HepG2 (cell line): Measurements from ENCODE around the gene CIB2. TPM values are rescaled to one million over a fixed set of nuclear protein-coding genes. Genes with fewer than 3 reads are reported as not detected.

Experiments used
- HMG20B ChIP-seq: conservative IDR thresholded peaks from 2 replicates; pipeline ENCODE4 v1.6.1; 2016; ENCODE audit warnings: missing genetic modification reagents, missing compliant biosample characterization
- MTERF4 ChIP-seq: sonication (generic); formaldehyde crosslinking; IDR thresholded peaks from 2 replicates; pipeline ENCODE4 v1.8.0; 2023; ENCODE audit warnings: mild to moderate bottlenecking, missing genetic modification reagents
- PCBP1 ChIP-seq: fragments of 200-400 bp; formaldehyde crosslinking; IDR thresholded peaks from 2 replicates; pipeline ENCODE4 v1.6.1; 2017; ENCODE audit warnings: mild to moderate bottlenecking, low read depth, low read length, borderline replicate concordance
- RARG ChIP-seq: sonication (generic); formaldehyde crosslinking; IDR thresholded peaks from 2 replicates; pipeline ENCODE4 v1.4.0; 2020; ENCODE audit warnings: low read depth, mild to moderate bottlenecking, missing genetic modification reagents
- SOX6 ChIP-seq, 2 experiments: fragments of 450-650 bp in 1 of 2; sonication (generic) in 1 of 2; formaldehyde crosslinking in 1 of 2; IDR thresholded peaks; 2 replicates each; pipeline versions ENCODE4 v1.4.0 to v1.6.1; 2017 to 2020; ENCODE audit warnings: antibody characterized with exemption in 1 of 2, mild to moderate bottlenecking in 1 of 2, missing genetic modification reagents in 1 of 2
- SPEN ChIP-seq: sonication (generic); formaldehyde crosslinking; IDR thresholded peaks from 2 replicates; pipeline ENCODE4 v1.5.1; 2020; ENCODE audit warnings: low read depth, mild to moderate bottlenecking, missing genetic modification reagents
- STAG1 ChIP-seq: sonication (generic); formaldehyde crosslinking; IDR thresholded peaks from 2 replicates; pipeline ENCODE4 v1.4.0; 2020; ENCODE audit warnings: missing genetic modification reagents
- ZNF142 ChIP-seq: sonication (generic); formaldehyde crosslinking; IDR thresholded peaks from 2 replicates; pipeline ENCODE4 v1.4.0; 2020; ENCODE audit warnings: missing genetic modification reagents
- ZNF260 ChIP-seq: sonication (generic); formaldehyde crosslinking; IDR thresholded peaks from 2 replicates; pipeline ENCODE4 v1.4.0; 2020; ENCODE audit warnings: missing genetic modification reagents, low read depth, mild to moderate bottlenecking, borderline replicate concordance
- ZNF670 ChIP-seq: sonication (generic); formaldehyde crosslinking; IDR thresholded peaks from 2 replicates; pipeline ENCODE4 v1.8.0; 2022; ENCODE audit warnings: mild to moderate bottlenecking, missing genetic modification reagents, borderline replicate concordance
- polyA plus RNA-seq, 8 experiments: library from polyadenylated mRNA; depleted of rRNA in 3 of 8; stranded (reverse) in 7 of 8; unstranded in 1 of 8; fragments of >200 nt; fragmentation: Illumina TruSeq in 4 of 8; extraction: Trizol in 4 of 8; gene quantifications; 2 replicates each; pipeline versions ENCODE4 v1.2.1 to v1.2.3, GENCODE V29; 2011 to 2016; ENCODE audit warnings: low read depth in 4 of 8, missing spikeins in 1 of 8, mixed read lengths in 1 of 8; ENCODE audit not compliant: insufficient read depth in 1 of 8
- total RNA-seq, 5 experiments: library from RNA; depleted of rRNA; stranded (reverse); fragments of >200 nt; fragmentation: Illumina TruSeq; extraction: Trizol; gene quantifications; 2 replicates each; pipeline ENCODE4 v1.2.3, GENCODE V29; 2016; ENCODE audit warnings: low read depth in 1 of 5
- TF ChIP-seq, protein P1 (sequence below): IDR thresholded peaks from 2 replicates; pipeline ENCODE4 v1.6.1; 2016; ENCODE audit warnings: low read depth, missing genetic modification reagents, missing compliant biosample characterization
- TF ChIP-seq, protein P2 (sequence below): sonication (generic); formaldehyde crosslinking; IDR thresholded peaks from 2 replicates; pipeline ENCODE4 v1.8.1; 2023; ENCODE audit warnings: mild to moderate bottlenecking, moderate library complexity, missing genetic modification reagents

CIB2 gene
- total and polyA plus RNA-seq, 2 of the 13 experiments (the other 11 are each of a cell fraction or from before 2014, with no cell fraction given), result 1.4 to 1.5 TPM

- TF ChIP-seq, protein P1, sequence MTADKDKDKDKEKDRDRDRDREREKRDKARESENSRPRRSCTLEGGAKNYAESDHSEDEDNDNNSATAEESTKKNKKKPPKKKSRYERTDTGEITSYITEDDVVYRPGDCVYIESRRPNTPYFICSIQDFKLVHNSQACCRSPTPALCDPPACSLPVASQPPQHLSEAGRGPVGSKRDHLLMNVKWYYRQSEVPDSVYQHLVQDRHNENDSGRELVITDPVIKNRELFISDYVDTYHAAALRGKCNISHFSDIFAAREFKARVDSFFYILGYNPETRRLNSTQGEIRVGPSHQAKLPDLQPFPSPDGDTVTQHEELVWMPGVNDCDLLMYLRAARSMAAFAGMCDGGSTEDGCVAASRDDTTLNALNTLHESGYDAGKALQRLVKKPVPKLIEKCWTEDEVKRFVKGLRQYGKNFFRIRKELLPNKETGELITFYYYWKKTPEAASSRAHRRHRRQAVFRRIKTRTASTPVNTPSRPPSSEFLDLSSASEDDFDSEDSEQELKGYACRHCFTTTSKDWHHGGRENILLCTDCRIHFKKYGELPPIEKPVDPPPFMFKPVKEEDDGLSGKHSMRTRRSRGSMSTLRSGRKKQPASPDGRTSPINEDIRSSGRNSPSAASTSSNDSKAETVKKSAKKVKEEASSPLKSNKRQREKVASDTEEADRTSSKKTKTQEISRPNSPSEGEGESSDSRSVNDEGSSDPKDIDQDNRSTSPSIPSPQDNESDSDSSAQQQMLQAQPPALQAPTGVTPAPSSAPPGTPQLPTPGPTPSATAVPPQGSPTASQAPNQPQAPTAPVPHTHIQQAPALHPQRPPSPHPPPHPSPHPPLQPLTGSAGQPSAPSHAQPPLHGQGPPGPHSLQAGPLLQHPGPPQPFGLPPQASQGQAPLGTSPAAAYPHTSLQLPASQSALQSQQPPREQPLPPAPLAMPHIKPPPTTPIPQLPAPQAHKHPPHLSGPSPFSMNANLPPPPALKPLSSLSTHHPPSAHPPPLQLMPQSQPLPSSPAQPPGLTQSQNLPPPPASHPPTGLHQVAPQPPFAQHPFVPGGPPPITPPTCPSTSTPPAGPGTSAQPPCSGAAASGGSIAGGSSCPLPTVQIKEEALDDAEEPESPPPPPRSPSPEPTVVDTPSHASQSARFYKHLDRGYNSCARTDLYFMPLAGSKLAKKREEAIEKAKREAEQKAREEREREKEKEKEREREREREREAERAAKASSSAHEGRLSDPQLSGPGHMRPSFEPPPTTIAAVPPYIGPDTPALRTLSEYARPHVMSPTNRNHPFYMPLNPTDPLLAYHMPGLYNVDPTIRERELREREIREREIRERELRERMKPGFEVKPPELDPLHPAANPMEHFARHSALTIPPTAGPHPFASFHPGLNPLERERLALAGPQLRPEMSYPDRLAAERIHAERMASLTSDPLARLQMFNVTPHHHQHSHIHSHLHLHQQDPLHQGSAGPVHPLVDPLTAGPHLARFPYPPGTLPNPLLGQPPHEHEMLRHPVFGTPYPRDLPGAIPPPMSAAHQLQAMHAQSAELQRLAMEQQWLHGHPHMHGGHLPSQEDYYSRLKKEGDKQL (CRISPR knock-in tag), result no peak
- TF ChIP-seq, protein P2, sequence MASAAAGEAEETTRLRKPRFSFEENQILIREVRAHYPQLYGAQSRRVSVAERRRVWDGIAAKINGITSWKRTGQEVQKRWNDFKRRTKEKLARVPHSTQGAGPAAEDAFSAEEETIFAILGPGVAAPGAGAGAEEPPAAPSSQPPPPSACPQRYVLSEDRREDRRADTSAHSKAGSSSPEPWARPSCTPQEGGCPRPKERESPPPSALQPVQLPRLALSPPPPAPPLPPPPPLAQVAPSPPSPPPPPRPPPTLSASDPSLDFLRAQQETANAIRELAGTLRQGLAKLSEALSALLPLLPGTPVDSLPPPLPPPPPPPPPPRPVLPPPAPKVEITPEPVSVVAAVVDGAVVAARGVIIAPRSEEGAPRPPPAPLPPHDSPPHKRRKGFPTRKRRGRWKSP, result 0 out of 2 replicates have a peak, but pooled peaks have one; percentile 46
- TF ChIP-seq RARG (no peak), ZNF142 (CRISPR knock-in tag) (no peak), STAG1 (CRISPR knock-in tag) (no peak), MTERF4 (no peak), ZNF260 (CRISPR knock-in tag) (no peak), SOX6 (IDR thresholded peaks at IDR 0.05) (no peak), SOX6 (CRISPR knock-in tag; IDR thresholded peaks at IDR 0.05) (no peak), PCBP1 (no peak), SPEN (no peak), HMG20B (CRISPR knock-in tag) (no peak), ZNF670 (CRISPR knock-in tag) (no peak)
These were observed 18.0 kb upstream of the CIB2 start, which contains the start of gene IDH3A (continued) for GRCh38 chr15:78149068-78149804.
